Fibroblast of the aortic adventitia (primary cell): ENCODE measurements around the gene SDF4. TPM values are rescaled to one million over a fixed set of nuclear protein-coding genes. Genes with fewer than 3 reads are reported as not detected.
"Not testable (repeated sequence)": the region's sequence is repeated elsewhere in the genome, so short reads cannot be mapped to it uniquely, and the experiment has no call there.

Experiments used
- DNase-seq: peaks from one replicate; pipeline ENCODE4 v3.0.0-alpha.2; 2010; ENCODE audit warnings: low read depth
- H3K4me3 ChIP-seq: 2 replicates; pipeline ENCODE4 v1.5.1; 2011; ENCODE audit warnings: low read depth, mild to moderate bottlenecking, control low read depth, low read length, moderate library complexity
- total RNA-seq: library from RNA; depleted of rRNA; stranded (reverse); fragments of >200 nt; gene quantifications from 2 replicates; pipeline ENCODE4 v1.2.3, GENCODE V29; 2012; ENCODE audit warnings: low replicate concordance
- TF ChIP-seq, protein P1 (sequence below): IDR thresholded peaks from 2 replicates; pipeline ENCODE4 v1.5.1; 2011; ENCODE audit warnings: mild to moderate bottlenecking, low read length, control low read depth, inconsistent platforms; ENCODE audit not compliant: insufficient read depth

SDF4 gene
- total RNA-seq, 1 donor: 91.6 TPM

GRCh38 chr1:1254667-1254998 lies 22.8 kb upstream of the SDF4 start:
- no peak overlapping the region for H3K4me3 ChIP-seq
- TF ChIP-seq, protein P1, sequence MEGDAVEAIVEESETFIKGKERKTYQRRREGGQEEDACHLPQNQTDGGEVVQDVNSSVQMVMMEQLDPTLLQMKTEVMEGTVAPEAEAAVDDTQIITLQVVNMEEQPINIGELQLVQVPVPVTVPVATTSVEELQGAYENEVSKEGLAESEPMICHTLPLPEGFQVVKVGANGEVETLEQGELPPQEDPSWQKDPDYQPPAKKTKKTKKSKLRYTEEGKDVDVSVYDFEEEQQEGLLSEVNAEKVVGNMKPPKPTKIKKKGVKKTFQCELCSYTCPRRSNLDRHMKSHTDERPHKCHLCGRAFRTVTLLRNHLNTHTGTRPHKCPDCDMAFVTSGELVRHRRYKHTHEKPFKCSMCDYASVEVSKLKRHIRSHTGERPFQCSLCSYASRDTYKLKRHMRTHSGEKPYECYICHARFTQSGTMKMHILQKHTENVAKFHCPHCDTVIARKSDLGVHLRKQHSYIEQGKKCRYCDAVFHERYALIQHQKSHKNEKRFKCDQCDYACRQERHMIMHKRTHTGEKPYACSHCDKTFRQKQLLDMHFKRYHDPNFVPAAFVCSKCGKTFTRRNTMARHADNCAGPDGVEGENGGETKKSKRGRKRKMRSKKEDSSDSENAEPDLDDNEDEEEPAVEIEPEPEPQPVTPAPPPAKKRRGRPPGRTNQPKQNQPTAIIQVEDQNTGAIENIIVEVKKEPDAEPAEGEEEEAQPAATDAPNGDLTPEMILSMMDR: no peak
- peak; percentile 49 for DNase-seq

DNA sequence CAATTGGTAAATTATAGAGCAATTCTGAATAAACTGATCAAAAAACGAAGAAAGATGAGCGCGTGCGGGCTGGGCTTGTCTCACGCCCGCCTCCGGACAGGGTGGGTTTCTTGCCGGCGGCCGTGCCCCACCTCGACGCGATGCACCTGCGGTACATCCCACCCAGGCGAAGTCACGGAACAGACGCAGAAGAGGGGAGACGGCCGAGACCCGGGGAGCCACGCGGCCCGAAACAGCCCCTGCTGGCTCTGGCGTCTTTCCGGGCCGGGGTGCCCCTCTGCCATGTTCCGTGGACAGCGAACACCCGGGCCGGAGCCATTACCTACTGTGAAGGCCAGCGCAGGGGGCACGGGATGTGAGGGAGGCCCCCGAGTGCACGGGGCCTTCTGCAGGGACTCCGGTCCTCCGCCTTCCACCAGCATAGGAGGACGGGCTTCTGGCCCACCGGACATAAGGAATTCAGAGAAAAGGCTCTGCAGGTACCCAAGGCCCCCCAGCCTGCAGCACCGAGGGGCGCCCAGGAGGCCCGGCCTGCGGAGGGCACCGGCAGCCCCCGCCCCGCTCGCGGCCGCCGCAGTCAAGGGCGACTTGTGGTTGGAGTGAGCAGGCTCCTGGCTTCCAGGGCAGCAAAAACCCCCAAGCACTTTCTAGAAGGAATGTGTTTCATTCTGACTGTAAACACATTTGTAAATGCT lies 22.3 kb upstream of the SDF4 start:
- no peak for DNase-seq
- H3K4me3 ChIP-seq: no peak overlapping the region
- TF ChIP-seq, protein P1: no peak

GRCh38 chr1:1253314-1253713 lies 21.5 kb upstream of the SDF4 start:
- TF ChIP-seq, protein P1: no peak

GRCh38 chr1:1250786-1251284 lies 19.0 kb upstream of the SDF4 start:
- no peak for DNase-seq
- TF ChIP-seq, protein P1: no peak
- no peak overlapping the region for H3K4me3 ChIP-seq

More at GRCh38 chr1:1253314-1253713, 21.5 kb upstream of the SDF4 start:
- H3K4me3 ChIP-seq: no peak overlapping the region
- no peak for DNase-seq

GRCh38 chr1:1248009-1248913 lies 16.5 kb upstream of the SDF4 start:
- not testable (repeated sequence) for DNase-seq, H3K4me3 ChIP-seq

GRCh38 chr1:1247341-1247913 lies 15.6 kb upstream of the SDF4 start:
- TF ChIP-seq, protein P1: no peak
- no peak for DNase-seq

GRCh38 chr1:1246577-1247340 lies 15.0 kb upstream of the SDF4 start, which contains the start of gene C1QTNF12:
Gene C1QTNF12, minus strand, starts transcription at chr1:1246722. Its CDS starts 32 bp downstream, at chr1:1246690.
- DNase-seq: no peak
- no peak within 1 kb of the TSS for H3K4me3 ChIP-seq

More at GRCh38 chr1:1247341-1247913, 15.6 kb upstream of the SDF4 start:
- no peak overlapping the region for H3K4me3 ChIP-seq

More at GRCh38 chr1:1246577-1247340, 15.0 kb upstream of the SDF4 start, which contains the start of gene C1QTNF12:
- TF ChIP-seq, protein P1: no peak
